Endothelial cell of umbilical vein (primary cell): Measurements from ENCODE around the gene EXOSC5. TPM values are rescaled to one million over a fixed set of nuclear protein-coding genes. Genes with fewer than 3 reads are reported as not detected.

Source experiments
- BruUV-seq: library from RNA; stranded (reverse); fragments of 400-500 nt; replicated peaks from 2 replicates; lab custom pipeline; 2021; lab: Mats Ljungman, UMichigan
- CTCF ChIA-PET: fragments of 300-600, 350-600 bp; sonication (Branson Sonifier 250); formaldehyde crosslinking; loops from one replicate; lab custom pipeline; 2021; ENCODE audit warnings: antibody characterized with exemption, inconsistent platforms; lab: Charles Lee
- POLR2A ChIA-PET: fragments of 300-600, 350-600 bp; sonication (Branson Sonifier 250); formaldehyde crosslinking; loops from one replicate; lab custom pipeline; 2021; ENCODE audit warnings: antibody characterized with exemption, inconsistent platforms; lab: Charles Lee
- DNase-seq: peaks from one replicate; pipeline ENCODE4 v3.0.0-alpha.2; 2011; ENCODE audit warnings: low read depth, low spot score
- FAIRE-seq: peaks from 2 replicates; lab custom pipeline; 2011; peaks lifted over from hg19 to GRCh38; lab: Jason Lieb, UNC
- H2AFZ ChIP-seq: 2 replicates; pipeline ENCODE4 v1.6.0; 2012; ENCODE audit warnings: low read depth, low read length, control low read depth, inconsistent platforms
- H3K27ac ChIP-seq: 2 replicates; pipeline ENCODE4 v1.5.1; 2011; ENCODE audit warnings: low read depth, mild to moderate bottlenecking, control low read depth, low read length, moderate library complexity; ENCODE audit not compliant: insufficient read depth
- H3K27me3 ChIP-seq, 2 experiments: 2 replicates each; pipeline versions ENCODE4 v1.6.0 to v1.6.1; 2011; ENCODE audit warnings: low read length in 2 of 2, mixed read lengths in 1 of 2; ENCODE audit not compliant: control insufficient read depth in 2 of 2, insufficient read depth in 2 of 2
- H3K36me3 ChIP-seq, 2 experiments: 2 replicates in 1 of 2; 3 replicates in 1 of 2; pipeline ENCODE4 v1.5.1; 2011; ENCODE audit warnings: low read length in 2 of 2, mild to moderate bottlenecking in 1 of 2, moderate library complexity in 1 of 2; ENCODE audit not compliant: control insufficient read depth in 2 of 2, insufficient read depth in 2 of 2; ENCODE audit errors: extremely low read depth in 1 of 2
- H3K4me1 ChIP-seq: 3 replicates; pipeline ENCODE4 v1.5.1; 2011; ENCODE audit warnings: mild to moderate bottlenecking, low read length; ENCODE audit not compliant: control insufficient read depth, insufficient read depth; ENCODE audit errors: extremely low read depth
- H3K4me2 ChIP-seq: 2 replicates; pipeline ENCODE4 v1.6.1; 2011; ENCODE audit warnings: low read length, control low read depth, mixed read lengths; ENCODE audit not compliant: insufficient read depth
- H3K4me3 ChIP-seq, 3 experiments: fragments of 200-600 bp in 1 of 3; sonication (generic), shearing (Covaris generic) in 1 of 3; replicated peaks in 1 of 3; 2 replicates each; pipeline ENCODE4 v1.5.1; 2011 to 2016; ENCODE audit warnings: control low read depth in 3 of 3, low read length in 3 of 3, mild to moderate bottlenecking in 2 of 3, inconsistent platforms in 1 of 3, low read depth in 1 of 3, moderate library complexity in 1 of 3; ENCODE audit not compliant: insufficient read depth in 1 of 3
- H3K79me2 ChIP-seq: 2 replicates; pipeline ENCODE4 v1.6.0; 2012; ENCODE audit warnings: low read length, inconsistent platforms; ENCODE audit not compliant: control insufficient read depth, insufficient read depth
- H3K9ac ChIP-seq: replicated peaks from 2 replicates; pipeline ENCODE3; 2011; ENCODE audit warnings: low read length, control low read depth; ENCODE audit not compliant: insufficient read depth; ENCODE audit errors: extremely low read depth
- H3K9me1 ChIP-seq: replicated peaks from 3 replicates; pipeline ENCODE4 v1.6.0; 2011; ENCODE audit warnings: mild to moderate bottlenecking, low read length; ENCODE audit not compliant: control insufficient read depth, insufficient read depth; ENCODE audit errors: extremely low read depth
- H3K9me3 ChIP-seq: replicated peaks from 2 replicates; pipeline ENCODE4 v1.5.1; 2012; ENCODE audit warnings: low read length, inconsistent platforms; ENCODE audit not compliant: control insufficient read depth, insufficient read depth
- H4K20me1 ChIP-seq: replicated peaks from 2 replicates; pipeline ENCODE3; 2011; ENCODE audit warnings: mild to moderate bottlenecking, low read length; ENCODE audit not compliant: control insufficient read depth, insufficient read depth; ENCODE audit errors: extremely low read depth
- CTCF ChIP-seq, 2 donors: IDR thresholded peaks; 1 replicate in 1 of 2; 2 replicates in 1 of 2; pipeline ENCODE4 v1.5.1; 2011; ENCODE audit warnings: low read length in 2 of 2, mild to moderate bottlenecking in 2 of 2, moderate library complexity in 2 of 2, control low read depth in 1 of 2, inconsistent platforms in 1 of 2, low read depth in 1 of 2; ENCODE audit not compliant: insufficient read depth in 1 of 2; ENCODE audit errors: extremely low read depth in 1 of 2
- EZH2 ChIP-seq: IDR thresholded peaks from 2 replicates; pipeline ENCODE4 v1.6.1; 2012; ENCODE audit warnings: borderline replicate concordance, low read depth, mild to moderate bottlenecking, moderate library complexity, low read length, inconsistent platforms; ENCODE audit not compliant: severe bottlenecking
- FOS ChIP-seq: IDR thresholded peaks from 2 replicates; pipeline ENCODE4 v1.6.1; 2011; ENCODE audit warnings: mild to moderate bottlenecking, low read length, moderate library complexity, borderline replicate concordance; ENCODE audit not compliant: insufficient read depth
- GATA2 ChIP-seq: IDR thresholded peaks from 2 replicates; pipeline ENCODE4 v1.7.0; 2011; ENCODE audit warnings: low read depth, mild to moderate bottlenecking, moderate library complexity, mixed read lengths, low read length; ENCODE audit not compliant: insufficient read length, insufficient read depth
- JUN ChIP-seq: IDR thresholded peaks from 2 replicates; pipeline ENCODE4 v1.6.1; 2011; ENCODE audit warnings: borderline replicate concordance, low read depth; ENCODE audit not compliant: insufficient read length, insufficient read depth
- MYC ChIP-seq: IDR thresholded peaks from one replicate; pipeline ENCODE4 v1.6.1; 2011; ENCODE audit warnings: mild to moderate bottlenecking, low read depth, low read length
- POLR2A ChIP-seq: IDR thresholded peaks from 2 replicates; pipeline ENCODE4 v1.6.1; 2012; ENCODE audit warnings: low read depth, mild to moderate bottlenecking, control low read depth, low read length
- POLR2AphosphoS5 ChIP-seq: IDR thresholded peaks from 2 replicates; pipeline ENCODE4 v1.6.1; 2012; ENCODE audit warnings: low read depth, mild to moderate bottlenecking, control low read depth, low read length, moderate library complexity; ENCODE audit not compliant: insufficient read depth
- dilution Hi-C: fragments of 300-500 bp; cut with MboI; formaldehyde crosslinking; loops from one replicate; pipeline ENCODE4 v1.15.0; 2019; ENCODE audit warnings: low sequenced_read_pairs; ENCODE audit not compliant: extremely low pct_ligation_motif_present
- intact Hi-C: fragments of 100-400 bp; cut with micrococcal nuclease; formaldehyde crosslinking; loops from one replicate; pipeline ENCODE4 v1.10.0; 2022
- polyA plus RNA-seq, 4 experiments: library from polyadenylated mRNA; depleted of rRNA in 3 of 4; stranded (reverse) in 3 of 4; unstranded in 1 of 4; fragments of >200 nt; gene quantifications; 2 replicates each; pipeline versions ENCODE4 v1.2.1 to v1.2.3, GENCODE V29; 2011 to 2012; ENCODE audit warnings: missing spikeins in 1 of 4
- total RNA-seq: library from RNA; stranded (reverse); gene quantifications from 2 replicates; pipeline ENCODE4 v1.2.3, GENCODE V29; 2021
- TF ChIP-seq, protein P1 (sequence below): IDR thresholded peaks from 2 replicates; pipeline ENCODE4 v1.6.1; 2011; ENCODE audit not compliant: insufficient read depth, insufficient read length

The EXOSC5 gene
- total and polyA plus RNA-seq, 2 donors (not counting 3 experiments of a cell fraction or from before 2014, with no cell fraction given), result 14.0 to 20.9 TPM

DNA sequence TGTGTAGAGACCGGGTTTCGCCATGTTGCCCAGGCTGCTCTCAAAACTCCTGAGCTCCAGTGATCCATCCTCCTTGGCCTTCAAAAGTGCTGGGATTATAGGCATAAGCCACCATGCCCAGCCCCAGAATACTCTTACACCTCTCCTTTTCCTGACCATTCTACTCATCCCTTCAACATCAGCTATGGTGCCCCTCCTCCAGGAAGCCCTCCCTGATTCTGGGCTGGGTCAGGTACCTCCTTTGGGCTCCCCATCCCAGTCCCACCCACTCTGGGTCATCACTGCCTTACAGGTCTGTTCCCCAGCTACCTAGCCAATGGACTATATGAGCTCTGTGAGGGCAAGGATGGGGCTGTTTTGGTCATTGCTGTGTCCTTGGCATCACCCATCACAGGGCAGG is 53.0 kb downstream of the EXOSC5 start:
- BruUV-seq, result no TSS peak
- Histone ChIP-seq H4K20me1 (no peaks in the 10 kb centered on the region), H3K4me1 (peaks cover 4% of the 10 kb centered on the region), H3K9me1 (no peaks in the 10 kb centered on the region), H3K36me3 (peaks cover 27 to 50% of the 10 kb centered on the region in 2 experiments), H3K79me2 (peaks cover 56% of the 10 kb centered on the region), H3K4me3 (no peak overlapping the region), H3K27ac (no peak overlapping the region), H3K27me3 (no peaks in the 10 kb centered on the region), H2AFZ (no peak overlapping the region), H3K9ac (no peak overlapping the region), H3K4me2 (no peak overlapping the region), H3K9me3 (no peaks in the 10 kb centered on the region)
- no peak for DNase-seq
- CTCF ChIA-PET, result no interaction called here
- TF ChIP-seq EZH2 (no peak), CTCF (IDR thresholded peaks at IDR 0.05; ENCODE audit: extremely low read depth in 1 of 2, insufficient read depth in 1 of 2, low read depth in 1 of 2, low read length in 2 of 2) (no peak), POLR2A (no peak), JUN (no peak), POLR2AphosphoS5 (no peak), MYC (no peak), FOS (no peak), GATA2 (no peak)
- TF ChIP-seq, protein P1, sequence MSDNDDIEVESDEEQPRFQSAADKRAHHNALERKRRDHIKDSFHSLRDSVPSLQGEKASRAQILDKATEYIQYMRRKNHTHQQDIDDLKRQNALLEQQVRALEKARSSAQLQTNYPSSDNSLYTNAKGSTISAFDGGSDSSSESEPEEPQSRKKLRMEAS, result no peak
- POLR2A ChIA-PET, result no interaction called here
- intact Hi-C loops, result no loop called here
- no peak for FAIRE-seq
- dilution Hi-C loops, result no loop called here
